GM21619 (cell line): ENCODE data around the gene PDRG1.

Source experiments
- ATAC-seq: cut with Tn5 transposase; IDR thresholded peaks from one replicate; pipeline ENCODE4 v1.9.1; 2021; ENCODE audit not compliant: unreplicated experiment

PDRG1 gene

DNA sequence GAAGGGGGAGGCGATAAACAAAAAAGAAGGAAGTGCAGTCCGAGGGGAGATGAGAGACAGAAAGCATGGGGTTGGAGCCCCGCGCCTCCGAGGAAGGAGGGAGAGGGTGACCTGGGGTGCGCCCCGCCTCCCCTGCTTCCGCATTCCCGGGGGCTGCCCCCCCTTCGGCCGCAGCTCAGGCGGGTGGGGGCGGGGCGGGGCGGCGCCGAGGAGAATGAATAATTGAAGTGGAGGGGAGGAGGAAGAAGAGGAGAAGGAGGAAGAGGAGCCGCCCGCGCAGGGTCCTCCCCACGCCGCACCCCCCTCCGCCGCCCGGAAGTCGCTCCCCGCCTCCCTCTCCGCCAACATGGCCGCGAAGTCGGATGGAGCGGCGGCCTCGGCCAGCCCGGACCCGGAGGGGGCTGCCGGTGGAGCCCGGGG, 16.0 kb upstream of the PDRG1 start, which contains the start of gene XKR7:
Gene XKR7, plus strand, starts transcription at position 322 of the 420 bp plus-strand sequence. Its CDS starts 25 bp downstream, at position 347.
- no peak for ATAC-seq

DNA sequence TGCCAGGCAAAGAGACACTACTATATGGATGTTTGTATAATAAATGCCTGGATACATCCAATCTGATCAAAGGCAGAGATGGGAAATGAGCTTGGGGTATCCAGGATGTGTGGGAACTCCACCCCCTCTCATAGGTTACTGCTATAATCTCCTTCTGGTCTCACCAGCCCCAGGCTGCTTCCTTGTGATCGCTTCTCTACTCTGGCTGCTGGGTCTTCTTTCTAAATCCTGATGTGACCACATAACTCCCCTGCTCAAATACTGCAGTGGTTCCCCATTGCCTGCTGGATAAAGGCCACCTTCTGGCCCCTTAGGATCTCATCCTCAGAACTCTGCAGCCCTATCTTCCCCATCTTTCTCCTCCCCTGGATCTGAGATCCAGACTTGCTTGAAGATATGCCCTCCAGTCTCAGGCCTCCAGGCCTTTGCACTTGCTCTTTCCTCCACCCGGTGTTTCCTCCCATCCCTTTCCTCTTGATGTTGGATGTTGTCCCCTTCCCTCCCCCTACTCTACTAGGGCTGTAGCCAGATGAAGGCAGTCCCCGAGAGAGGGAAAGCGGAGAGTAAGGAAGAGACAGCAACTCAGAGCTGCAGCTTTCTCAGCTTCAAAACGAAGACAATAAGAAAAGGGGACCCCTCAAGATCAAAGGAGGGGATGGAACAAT, 15.3 kb upstream of the PDRG1 start:
- ATAC-seq, result no peak

GRCh38 chr20:31963889-31964288, 12.0 kb upstream of the PDRG1 start:
- ATAC-seq, result no peak

- no peak for ATAC-seq
Observed at GRCh38 chr20:31962761-31963160, 10.9 kb upstream of the PDRG1 start.

GRCh38 chr20:31956556-31957526, 5.0 kb upstream of the PDRG1 start:
- ATAC-seq, result no peak

GRCh38 chr20:31954500-31954899, 2.7 kb upstream of the PDRG1 start:
- no peak for ATAC-seq

GRCh38 chr20:31953556-31954148, 1.8 kb upstream of the PDRG1 start:
- ATAC-seq, result no peak

DNA sequence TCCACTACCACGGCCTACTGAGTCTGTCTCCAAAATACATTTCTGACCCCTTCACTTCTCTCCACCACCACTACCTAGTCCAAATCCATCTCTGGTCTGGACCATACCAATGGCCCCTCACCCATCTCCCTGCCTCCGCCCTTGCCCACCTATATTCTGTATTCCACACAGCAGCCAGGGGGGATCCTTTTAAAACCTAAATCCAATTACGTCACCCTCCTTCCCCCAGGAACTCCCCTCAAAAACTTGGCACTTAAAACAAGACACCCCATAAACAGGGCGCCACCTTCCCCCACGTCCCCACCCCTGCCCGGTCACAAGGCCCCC, 680 bp downstream of the PDRG1 start:
- ATAC-seq, result no peak

- ATAC-seq, result no peak
Observed at GRCh38 chr20:31949877-31950646, 1.8 kb downstream of the PDRG1 start.

GRCh38 chr20:31948008-31948407, 3.8 kb downstream of the PDRG1 start:
- ATAC-seq, result no peak

DNA sequence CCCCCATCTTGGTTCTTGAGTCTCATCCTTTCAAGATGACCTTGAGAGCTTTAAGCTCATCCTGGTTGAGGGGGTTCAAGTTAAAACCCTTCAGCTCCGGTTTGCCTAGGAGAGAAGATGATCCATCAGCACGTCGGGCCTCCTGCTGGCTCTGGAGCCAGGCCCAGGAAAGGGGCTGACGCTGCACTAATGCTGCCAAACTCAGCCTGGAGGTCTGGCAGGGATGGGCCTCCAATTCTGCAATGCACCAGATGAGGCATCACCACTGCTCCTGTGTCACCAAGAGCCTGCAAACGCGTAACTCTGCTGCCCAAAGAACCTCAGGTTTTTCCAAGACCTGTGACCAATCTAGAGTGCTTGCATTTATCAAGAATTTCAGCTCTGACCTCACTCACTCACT, 6.1 kb downstream of the PDRG1 start:
- ATAC-seq, result no peak

- ATAC-seq, result no peak
Observed at GRCh38 chr20:31945319-31945718, 6.5 kb downstream of the PDRG1 start.

DNA sequence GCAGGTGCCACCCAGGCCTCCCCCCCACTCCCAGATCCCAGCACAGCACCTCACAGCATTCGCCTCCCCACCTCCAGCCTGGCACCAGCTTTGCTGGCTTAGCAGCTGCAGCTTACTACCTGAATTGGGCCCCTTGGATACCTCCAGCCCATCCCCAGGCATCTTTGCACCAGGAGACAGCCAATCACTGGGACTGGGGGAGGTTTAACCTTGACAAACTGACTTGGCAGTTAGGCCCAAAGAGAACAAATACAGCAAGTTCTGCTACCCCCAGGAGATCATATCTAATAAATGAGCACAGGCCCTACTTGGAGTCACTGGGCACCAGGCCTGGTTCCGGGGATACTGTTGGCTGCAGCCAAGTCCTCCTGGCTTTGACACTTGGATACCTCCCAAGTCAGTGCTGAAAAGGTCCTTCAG, 8.8 kb downstream of the PDRG1 start:
- no peak for ATAC-seq

DNA sequence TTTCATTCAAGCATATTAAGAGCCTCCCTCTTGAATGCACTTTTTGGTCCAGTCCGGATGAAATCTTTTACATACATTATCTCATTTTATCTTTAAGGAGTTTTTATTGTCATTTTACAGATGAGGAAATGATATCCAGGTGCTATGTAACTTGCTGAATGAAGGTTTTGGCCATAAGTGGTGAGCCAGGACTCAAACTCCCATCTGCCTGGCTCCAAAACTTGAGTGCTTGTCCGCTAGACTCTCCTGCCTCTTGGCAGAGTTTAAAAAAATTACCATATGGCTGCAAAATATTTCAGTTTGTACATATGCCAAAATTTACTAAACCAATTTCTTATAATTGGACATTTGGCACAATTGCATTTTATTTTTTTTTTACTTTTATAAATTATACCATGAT, 12.2 kb downstream of the PDRG1 start:
- no peak for ATAC-seq

DNA sequence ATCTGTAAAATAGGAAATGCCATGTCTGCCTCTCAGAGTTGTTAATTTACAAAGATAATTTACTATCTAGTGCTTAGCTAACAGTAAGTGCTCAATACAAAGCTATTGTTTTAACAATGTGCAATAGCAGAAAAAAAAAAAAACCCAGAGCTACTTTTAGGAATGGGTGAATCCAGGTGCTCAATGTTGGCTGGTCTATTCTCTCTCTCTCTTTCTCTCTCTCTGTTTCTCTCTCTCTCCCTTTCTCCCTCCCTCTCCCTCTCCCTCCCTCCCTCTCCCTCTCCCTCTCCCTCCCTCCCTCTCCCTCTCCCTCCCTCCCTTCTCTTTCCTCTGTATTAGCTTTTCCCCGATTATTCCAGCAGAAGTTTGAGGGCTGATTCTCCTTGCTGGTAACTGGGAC, 14.0 kb downstream of the PDRG1 start:
- no peak for ATAC-seq

GRCh38 chr20:31936420-31936819, 15.4 kb downstream of the PDRG1 start:
- no peak for ATAC-seq

DNA sequence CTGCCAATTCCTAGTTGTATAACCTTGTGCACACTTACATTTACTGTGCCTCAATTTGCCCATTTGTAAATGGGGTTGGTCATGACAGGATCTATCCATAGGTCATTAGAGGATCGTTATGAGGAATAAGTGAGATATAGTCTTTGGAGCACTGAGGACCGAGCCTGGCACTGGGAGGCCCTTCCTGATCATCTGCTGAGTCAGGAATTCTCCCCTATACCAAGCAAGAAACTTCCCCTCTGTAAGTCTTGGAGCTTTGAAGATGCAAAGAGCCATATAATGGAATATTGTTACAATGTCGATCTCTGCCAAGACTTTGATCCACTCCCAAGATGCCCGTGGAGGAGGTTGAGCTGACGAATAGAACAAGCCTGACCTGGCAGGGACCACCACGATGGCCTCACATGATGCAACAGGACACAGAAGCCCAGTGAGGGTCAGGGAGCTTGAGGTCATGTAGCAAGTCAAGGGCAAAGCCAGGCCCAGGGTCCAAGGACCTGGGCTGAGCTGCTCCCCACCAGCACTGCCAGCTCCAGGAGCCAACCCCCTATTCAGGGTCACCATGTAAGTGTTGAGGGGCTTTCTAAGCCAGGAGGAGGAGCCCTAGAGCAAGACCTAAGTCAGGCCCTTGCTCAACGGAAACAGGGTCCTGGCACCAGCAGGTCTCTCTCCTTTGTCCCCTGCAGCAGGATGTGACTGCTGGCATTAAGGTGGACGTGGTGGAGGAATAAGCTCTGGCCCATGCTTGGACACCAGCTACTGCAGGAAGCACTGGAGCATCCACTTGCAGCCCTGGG, 16.7 kb downstream of the PDRG1 start:
- no peak for ATAC-seq

DNA sequence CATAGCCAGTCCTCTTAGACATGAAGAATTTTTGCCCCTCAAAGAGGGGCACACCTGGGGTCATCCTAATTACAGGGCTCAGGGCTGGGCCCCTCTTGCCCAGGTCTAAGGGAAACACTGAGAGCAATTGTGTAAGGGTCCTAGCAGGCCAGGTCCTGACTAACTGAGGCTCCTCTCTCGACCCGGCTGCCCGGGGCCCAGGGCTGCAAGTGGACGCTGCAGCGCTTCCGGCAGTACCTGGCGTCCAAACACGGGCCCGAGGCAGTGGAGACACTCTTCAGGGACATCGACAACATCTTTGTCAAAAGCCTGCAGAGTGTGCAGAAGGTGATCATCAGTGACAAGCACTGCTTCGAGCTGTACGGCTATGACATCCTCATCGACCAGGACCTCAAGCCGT, 17.4 kb downstream of the PDRG1 start:
- ATAC-seq, result no peak

- ATAC-seq, result no peak
Observed at GRCh38 chr20:31933698-31934097, 18.1 kb downstream of the PDRG1 start.

- no peak for ATAC-seq
Observed at GRCh38 chr20:31930779-31931178, 21.1 kb downstream of the PDRG1 start.
